ENCODE results near the gene TMEM200B. TPM values are rescaled to one million over a fixed set of nuclear protein-coding genes. Genes with fewer than 3 reads are reported as not detected.
"Not testable (repeated sequence)": the region's sequence is repeated elsewhere in the genome, so short reads cannot be mapped to it uniquely, and the experiment has no call there.

Gene TMEM200B
- total and polyA plus RNA-seq, 10 donors = 0.98 to 5.6 (median 3.7) TPM

GRCh38 chr1:29112705-29113412 lies 10.8 kb downstream of the TMEM200B start:
- intact Hi-C loops (cut with DNase I; ENCODE audit: low total_unique reads) = no loop called here
- H3K9me3 ChIP-seq = no peaks in the 10 kb centered on the region
- H3K27me3 ChIP-seq (replicated peaks in 1 of 7) = no peaks in the 10 kb centered on the region
- DNase-seq = no peak
- H3K4me3 ChIP-seq = no peak overlapping the region
- peaks cover 0 to 100% (median 68%) of the 10 kb centered on the region in 6 donors for H3K36me3 ChIP-seq
- H3K4me1 ChIP-seq = no peaks in the 10 kb centered on the region
- no peak for TF ChIP-seq CTCF (IDR thresholded peaks at IDR 0.05 in 8 of 11, conservative IDR thresholded peaks at IDR 0.05 in 3 of 11)
- TF ChIP-seq POLR2A (IDR thresholded peaks at IDR 0.05) = no peak
- TF ChIP-seq POLR2AphosphoS5 (IDR thresholded peaks at IDR 0.05) = no peak
- WGBS, 5 donors = 87 to 94% (median 91%) methylated on average over 7 of the region's 7 CpGs
- no peak overlapping the region for H3K27ac ChIP-seq

- H3K27ac ChIP-seq; H3K9me3 ChIP-seq; H3K4me1 ChIP-seq; H3K27me3 ChIP-seq (replicated peaks in 1 of 7); DNase-seq; H3K4me3 ChIP-seq; intact Hi-C loops (cut with DNase I; ENCODE audit: low total_unique reads): not testable (repeated sequence)
- peaks cover 0 to 86% (median 30%) of the 10 kb centered on the region in 6 donors for H3K36me3 ChIP-seq
- 94 to 98% (median 95%) methylated on average over 6 of the region's 6 CpGs for WGBS, 5 donors
Measured at GRCh38 chr1:29108041-29108440, 15.7 kb downstream of the TMEM200B start.

GRCh38 chr1:29105822-29106221 lies 17.9 kb downstream of the TMEM200B start:
- peaks cover 0 to 86% (median 23%) of the 10 kb centered on the region in 6 donors for H3K36me3 ChIP-seq
- 87 to 97% (median 92%) methylated on average over 6 of the region's 6 CpGs for WGBS, 5 donors
- H3K4me3 ChIP-seq = no peak overlapping the region

GRCh38 chr1:29100487-29100886 lies 23.2 kb downstream of the TMEM200B start:
- 93 to 100% (median 93%) methylated on average over 1 of the region's 1 CpG for WGBS, 5 donors
- Histone ChIP-seq H3K36me3 (peaks cover 0 to 98% (median 26%) of the 10 kb centered on the region in 6 donors), H3K4me3 (no peak overlapping the region), H3K4me1 (no peaks in the 10 kb centered on the region), H3K9me3 (no peaks in the 10 kb centered on the region), H3K27me3 (replicated peaks in 1 of 7) (no peaks in the 10 kb centered on the region), H3K27ac (no peak overlapping the region)
- intact Hi-C loops (cut with DNase I; ENCODE audit: low total_unique reads) = no loop called here
- no peak for DNase-seq
- no peak for TF ChIP-seq CTCF (IDR thresholded peaks at IDR 0.05 in 8 of 11, conservative IDR thresholded peaks at IDR 0.05 in 3 of 11)
- no peak for TF ChIP-seq POLR2A (IDR thresholded peaks at IDR 0.05)
- no peak for TF ChIP-seq POLR2AphosphoS5 (IDR thresholded peaks at IDR 0.05)

More at GRCh38 chr1:29105822-29106221, 17.9 kb downstream of the TMEM200B start:
- H3K27ac ChIP-seq = no peak overlapping the region
- no peaks in the 10 kb centered on the region for H3K9me3 ChIP-seq
- no peaks in the 10 kb centered on the region for H3K4me1 ChIP-seq
- DNase-seq = no peak
- TF ChIP-seq POLR2A (IDR thresholded peaks at IDR 0.05) (no peak), POLR2AphosphoS5 (IDR thresholded peaks at IDR 0.05) (no peak), CTCF (IDR thresholded peaks at IDR 0.05 in 8 of 11, conservative IDR thresholded peaks at IDR 0.05 in 3 of 11) (no peak)
- intact Hi-C loops (cut with DNase I; ENCODE audit: low total_unique reads) = no loop called here
- H3K27me3 ChIP-seq (replicated peaks in 1 of 7) = no peaks in the 10 kb centered on the region

Measured in spleen (tissue), 11 donors.